Measurements from ENCODE around the gene TSEN34. TPM values are rescaled to one million over a fixed set of nuclear protein-coding genes. Genes with fewer than 3 reads are reported as not detected.

TSEN34 gene
- total and polyA plus RNA-seq, 2 experiments from 2014 or later: 36.6 to 53.4 TPM

DNA sequence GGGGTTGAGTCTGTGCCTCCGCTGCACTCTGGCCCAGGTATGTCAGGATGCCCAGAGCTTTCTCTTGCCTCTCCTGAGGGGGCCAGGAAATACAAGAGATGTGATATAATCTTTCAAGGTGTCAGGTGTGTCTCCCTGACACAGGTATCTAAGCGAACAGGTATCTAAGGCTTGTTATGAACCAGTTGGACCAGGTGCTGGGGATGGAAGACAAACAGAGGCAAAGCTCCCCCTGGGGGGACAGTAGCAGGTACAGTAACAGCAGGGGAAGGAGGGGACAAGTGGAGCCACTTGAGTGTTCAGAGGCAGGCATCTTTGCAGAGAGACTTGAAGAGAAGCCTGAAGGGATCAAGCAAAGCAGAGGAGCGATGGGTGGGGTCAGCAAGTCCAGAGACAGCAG, 34.2 kb upstream of the TSEN34 start:
- Histone ChIP-seq H3K36me3 (ENCODE audit: insufficient read depth) (peaks cover 21% of the 10 kb centered on the region; the same call in 1 of the 2 replicates), H3K4me3 (no peak overlapping the region), H3F3A (replicated peaks; ENCODE audit: low read depth) (peaks cover 33% of the 10 kb centered on the region), H4K20me1 (replicated peaks; ENCODE audit: insufficient read depth) (peaks cover 10% of the 10 kb centered on the region; the same call in 1 of the 2 replicates), H3K9me2 (ENCODE audit: insufficient read depth) (no peaks in the 10 kb centered on the region), H2AFZ (no peak overlapping the region), H3K4me2 (no peak overlapping the region), H3K79me2 (replicated peaks; ENCODE audit: insufficient read depth) (peaks cover 9% of the 10 kb centered on the region; the same call in 1 of the 2 replicates), H3K27me3 (ENCODE audit: insufficient read depth) (no peaks in the 10 kb centered on the region), H3K4me1 (ENCODE audit: insufficient read depth) (peaks cover 8% of the 10 kb centered on the region; the same call in 1 of the 2 replicates), H3K27ac (ENCODE audit: low read depth) (no peak overlapping the region)
- Mint-ChIP-seq H3K36me3 (ENCODE audit: low read depth) (peaks cover 52% of the 10 kb centered on the region), H3K4me1 (peaks cover 19% of the 10 kb centered on the region), H3K27me3 (ENCODE audit: insufficient read depth, low read depth, poor library complexity) (peaks cover 29% of the 10 kb centered on the region), H3K4me3 (peak overlapping the region; percentile 41; the same call in 2 of the 3 replicates), H3K27ac (no peak overlapping the region), H3K9me3 (peaks cover 2% of the 10 kb centered on the region; the same call in 2 of the 3 replicates)
- TF ChIP-seq JUNB (IDR thresholded peaks at IDR 0.05; ENCODE audit: unreplicated experiment) (no peak), ZNF114 (CRISPR knock-in tag; IDR thresholded peaks at IDR 0.05) (no peak), EZH2 (IDR thresholded peaks at IDR 0.05; ENCODE audit: low read depth, unreplicated experiment) (no peak), NANOG (IDR thresholded peaks at IDR 0.05; ENCODE audit: borderline replicate concordance) (no peak), POLR2AphosphoS5 (IDR thresholded peaks at IDR 0.05; ENCODE audit: low read depth) (no peak), STAT1 (IDR thresholded peaks at IDR 0.05; ENCODE audit: unreplicated experiment) (no peak), CREB1 (CRISPR knock-in tag; IDR thresholded peaks at IDR 0.05; ENCODE audit: low read depth) (no peak), EZH2phosphoT487 (IDR thresholded peaks at IDR 0.05; ENCODE audit: unreplicated experiment) (no peak), ZNF331 (CRISPR knock-in tag; IDR thresholded peaks at IDR 0.05; ENCODE audit: low read depth) (no peak)
- TF ChIP-seq, protein P1, sequence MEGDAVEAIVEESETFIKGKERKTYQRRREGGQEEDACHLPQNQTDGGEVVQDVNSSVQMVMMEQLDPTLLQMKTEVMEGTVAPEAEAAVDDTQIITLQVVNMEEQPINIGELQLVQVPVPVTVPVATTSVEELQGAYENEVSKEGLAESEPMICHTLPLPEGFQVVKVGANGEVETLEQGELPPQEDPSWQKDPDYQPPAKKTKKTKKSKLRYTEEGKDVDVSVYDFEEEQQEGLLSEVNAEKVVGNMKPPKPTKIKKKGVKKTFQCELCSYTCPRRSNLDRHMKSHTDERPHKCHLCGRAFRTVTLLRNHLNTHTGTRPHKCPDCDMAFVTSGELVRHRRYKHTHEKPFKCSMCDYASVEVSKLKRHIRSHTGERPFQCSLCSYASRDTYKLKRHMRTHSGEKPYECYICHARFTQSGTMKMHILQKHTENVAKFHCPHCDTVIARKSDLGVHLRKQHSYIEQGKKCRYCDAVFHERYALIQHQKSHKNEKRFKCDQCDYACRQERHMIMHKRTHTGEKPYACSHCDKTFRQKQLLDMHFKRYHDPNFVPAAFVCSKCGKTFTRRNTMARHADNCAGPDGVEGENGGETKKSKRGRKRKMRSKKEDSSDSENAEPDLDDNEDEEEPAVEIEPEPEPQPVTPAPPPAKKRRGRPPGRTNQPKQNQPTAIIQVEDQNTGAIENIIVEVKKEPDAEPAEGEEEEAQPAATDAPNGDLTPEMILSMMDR (conservative IDR thresholded peaks at IDR 0.05; ENCODE audit: low read depth in 2 of 2): no peak
- TF ChIP-seq, protein P2, sequence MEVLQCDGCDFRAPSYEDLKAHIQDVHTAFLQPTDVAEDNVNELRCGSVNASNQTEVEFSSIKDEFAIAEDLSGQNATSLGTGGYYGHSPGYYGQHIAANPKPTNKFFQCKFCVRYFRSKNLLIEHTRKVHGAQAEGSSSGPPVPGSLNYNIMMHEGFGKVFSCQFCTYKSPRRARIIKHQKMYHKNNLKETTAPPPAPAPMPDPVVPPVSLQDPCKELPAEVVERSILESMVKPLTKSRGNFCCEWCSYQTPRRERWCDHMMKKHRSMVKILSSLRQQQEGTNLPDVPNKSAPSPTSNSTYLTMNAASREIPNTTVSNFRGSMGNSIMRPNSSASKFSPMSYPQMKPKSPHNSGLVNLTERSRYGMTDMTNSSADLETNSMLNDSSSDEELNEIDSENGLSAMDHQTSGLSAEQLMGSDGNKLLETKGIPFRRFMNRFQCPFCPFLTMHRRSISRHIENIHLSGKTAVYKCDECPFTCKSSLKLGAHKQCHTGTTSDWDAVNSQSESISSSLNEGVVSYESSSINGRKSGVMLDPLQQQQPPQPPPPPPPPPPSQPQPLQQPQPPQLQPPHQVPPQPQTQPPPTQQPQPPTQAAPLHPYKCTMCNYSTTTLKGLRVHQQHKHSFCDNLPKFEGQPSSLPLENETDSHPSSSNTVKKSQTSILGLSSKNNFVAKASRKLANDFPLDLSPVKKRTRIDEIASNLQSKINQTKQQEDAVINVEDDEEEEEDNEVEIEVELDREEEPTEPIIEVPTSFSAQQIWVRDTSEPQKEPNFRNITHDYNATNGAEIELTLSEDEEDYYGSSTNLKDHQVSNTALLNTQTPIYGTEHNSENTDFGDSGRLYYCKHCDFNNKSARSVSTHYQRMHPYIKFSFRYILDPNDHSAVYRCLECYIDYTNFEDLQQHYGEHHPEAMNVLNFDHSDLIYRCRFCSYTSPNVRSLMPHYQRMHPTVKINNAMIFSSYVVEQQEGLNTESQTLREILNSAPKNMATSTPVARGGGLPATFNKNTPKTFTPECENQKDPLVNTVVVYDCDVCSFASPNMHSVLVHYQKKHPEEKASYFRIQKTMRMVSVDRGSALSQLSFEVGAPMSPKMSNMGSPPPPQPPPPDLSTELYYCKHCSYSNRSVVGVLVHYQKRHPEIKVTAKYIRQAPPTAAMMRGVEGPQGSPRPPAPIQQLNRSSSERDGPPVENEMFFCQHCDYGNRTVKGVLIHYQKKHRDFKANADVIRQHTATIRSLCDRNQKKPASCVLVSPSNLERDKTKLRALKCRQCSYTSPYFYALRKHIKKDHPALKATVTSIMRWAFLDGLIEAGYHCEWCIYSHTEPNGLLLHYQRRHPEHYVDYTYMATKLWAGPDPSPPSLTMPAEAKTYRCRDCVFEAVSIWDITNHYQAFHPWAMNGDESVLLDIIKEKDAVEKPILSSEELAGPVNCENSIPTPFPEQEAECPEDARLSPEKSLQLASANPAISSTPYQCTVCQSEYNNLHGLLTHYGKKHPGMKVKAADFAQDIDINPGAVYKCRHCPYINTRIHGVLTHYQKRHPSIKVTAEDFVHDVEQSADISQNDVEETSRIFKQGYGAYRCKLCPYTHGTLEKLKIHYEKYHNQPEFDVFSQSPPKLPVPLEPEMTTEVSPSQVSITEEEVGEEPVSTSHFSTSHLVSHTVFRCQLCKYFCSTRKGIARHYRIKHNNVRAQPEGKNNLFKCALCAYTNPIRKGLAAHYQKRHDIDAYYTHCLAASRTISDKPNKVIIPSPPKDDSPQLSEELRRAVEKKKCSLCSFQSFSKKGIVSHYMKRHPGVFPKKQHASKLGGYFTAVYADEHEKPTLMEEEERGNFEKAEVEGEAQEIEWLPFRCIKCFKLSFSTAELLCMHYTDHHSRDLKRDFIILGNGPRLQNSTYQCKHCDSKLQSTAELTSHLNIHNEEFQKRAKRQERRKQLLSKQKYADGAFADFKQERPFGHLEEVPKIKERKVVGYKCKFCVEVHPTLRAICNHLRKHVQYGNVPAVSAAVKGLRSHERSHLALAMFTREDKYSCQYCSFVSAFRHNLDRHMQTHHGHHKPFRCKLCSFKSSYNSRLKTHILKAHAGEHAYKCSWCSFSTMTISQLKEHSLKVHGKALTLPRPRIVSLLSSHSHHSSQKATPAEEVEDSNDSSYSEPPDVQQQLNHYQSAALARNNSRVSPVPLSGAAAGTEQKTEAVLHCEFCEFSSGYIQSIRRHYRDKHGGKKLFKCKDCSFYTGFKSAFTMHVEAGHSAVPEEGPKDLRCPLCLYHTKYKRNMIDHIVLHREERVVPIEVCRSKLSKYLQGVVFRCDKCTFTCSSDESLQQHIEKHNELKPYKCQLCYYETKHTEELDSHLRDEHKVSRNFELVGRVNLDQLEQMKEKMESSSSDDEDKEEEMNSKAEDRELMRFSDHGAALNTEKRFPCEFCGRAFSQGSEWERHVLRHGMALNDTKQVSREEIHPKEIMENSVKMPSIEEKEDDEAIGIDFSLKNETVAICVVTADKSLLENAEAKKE (CRISPR knock-in tag; IDR thresholded peaks at IDR 0.05): no peak
- TF ChIP-seq, protein P3, sequence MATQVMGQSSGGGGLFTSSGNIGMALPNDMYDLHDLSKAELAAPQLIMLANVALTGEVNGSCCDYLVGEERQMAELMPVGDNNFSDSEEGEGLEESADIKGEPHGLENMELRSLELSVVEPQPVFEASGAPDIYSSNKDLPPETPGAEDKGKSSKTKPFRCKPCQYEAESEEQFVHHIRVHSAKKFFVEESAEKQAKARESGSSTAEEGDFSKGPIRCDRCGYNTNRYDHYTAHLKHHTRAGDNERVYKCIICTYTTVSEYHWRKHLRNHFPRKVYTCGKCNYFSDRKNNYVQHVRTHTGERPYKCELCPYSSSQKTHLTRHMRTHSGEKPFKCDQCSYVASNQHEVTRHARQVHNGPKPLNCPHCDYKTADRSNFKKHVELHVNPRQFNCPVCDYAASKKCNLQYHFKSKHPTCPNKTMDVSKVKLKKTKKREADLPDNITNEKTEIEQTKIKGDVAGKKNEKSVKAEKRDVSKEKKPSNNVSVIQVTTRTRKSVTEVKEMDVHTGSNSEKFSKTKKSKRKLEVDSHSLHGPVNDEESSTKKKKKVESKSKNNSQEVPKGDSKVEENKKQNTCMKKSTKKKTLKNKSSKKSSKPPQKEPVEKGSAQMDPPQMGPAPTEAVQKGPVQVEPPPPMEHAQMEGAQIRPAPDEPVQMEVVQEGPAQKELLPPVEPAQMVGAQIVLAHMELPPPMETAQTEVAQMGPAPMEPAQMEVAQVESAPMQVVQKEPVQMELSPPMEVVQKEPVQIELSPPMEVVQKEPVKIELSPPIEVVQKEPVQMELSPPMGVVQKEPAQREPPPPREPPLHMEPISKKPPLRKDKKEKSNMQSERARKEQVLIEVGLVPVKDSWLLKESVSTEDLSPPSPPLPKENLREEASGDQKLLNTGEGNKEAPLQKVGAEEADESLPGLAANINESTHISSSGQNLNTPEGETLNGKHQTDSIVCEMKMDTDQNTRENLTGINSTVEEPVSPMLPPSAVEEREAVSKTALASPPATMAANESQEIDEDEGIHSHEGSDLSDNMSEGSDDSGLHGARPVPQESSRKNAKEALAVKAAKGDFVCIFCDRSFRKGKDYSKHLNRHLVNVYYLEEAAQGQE (IDR thresholded peaks at IDR 0.05; ENCODE audit: unreplicated experiment): no peak
- TF ChIP-seq, protein P4, sequence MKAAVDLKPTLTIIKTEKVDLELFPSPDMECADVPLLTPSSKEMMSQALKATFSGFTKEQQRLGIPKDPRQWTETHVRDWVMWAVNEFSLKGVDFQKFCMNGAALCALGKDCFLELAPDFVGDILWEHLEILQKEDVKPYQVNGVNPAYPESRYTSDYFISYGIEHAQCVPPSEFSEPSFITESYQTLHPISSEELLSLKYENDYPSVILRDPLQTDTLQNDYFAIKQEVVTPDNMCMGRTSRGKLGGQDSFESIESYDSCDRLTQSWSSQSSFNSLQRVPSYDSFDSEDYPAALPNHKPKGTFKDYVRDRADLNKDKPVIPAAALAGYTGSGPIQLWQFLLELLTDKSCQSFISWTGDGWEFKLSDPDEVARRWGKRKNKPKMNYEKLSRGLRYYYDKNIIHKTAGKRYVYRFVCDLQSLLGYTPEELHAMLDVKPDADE (IDR thresholded peaks at IDR 0.05): no peak
- no peak for DNase-seq (ENCODE audit: low spot score)
- no peak for ATAC-seq

Measured in GM23338 (cell line).